GM21717 (cell line): ENCODE data around the gene CYP2C8.
"Not testable (repeated sequence)": the region's sequence is repeated elsewhere in the genome, so short reads cannot be mapped to it uniquely, and the experiment has no call there.

Experiments
- ATAC-seq: cut with Tn5 transposase; IDR thresholded peaks from one replicate; pipeline ENCODE4 v1.9.1; 2021; ENCODE audit warnings: mild to moderate bottlenecking, moderate library complexity; ENCODE audit not compliant: unreplicated experiment

Gene CYP2C8

GRCh38 chr10:95069286-95069685 is at the start of gene CYP2C8:
CYP2C8 (minus strand) TSS chr10:95069497; CDS start chr10:95069402, 95 bp downstream.
- no peak for ATAC-seq

GRCh38 chr10:95116869-95117269 is 47.6 kb upstream of the CYP2C8 start:
- no peak for ATAC-seq

- ATAC-seq, result not testable (repeated sequence)
Measured at GRCh38 chr10:95110823-95111222, 41.5 kb upstream of the CYP2C8 start.

GRCh38 chr10:95097805-95098204 is 28.5 kb upstream of the CYP2C8 start:
- no peak for ATAC-seq

GRCh38 chr10:95096143-95096542 is 26.8 kb upstream of the CYP2C8 start:
- no peak for ATAC-seq

GRCh38 chr10:95079626-95080025 is 10.3 kb upstream of the CYP2C8 start:
- ATAC-seq, result not testable (repeated sequence)

GRCh38 chr10:95077556-95077955 is 8.3 kb upstream of the CYP2C8 start:
- ATAC-seq, result no peak

GRCh38 chr10:95071107-95071660 is 1.9 kb upstream of the CYP2C8 start:
- ATAC-seq, result no peak

GRCh38 chr10:95064125-95064524 is 5.2 kb downstream of the CYP2C8 start:
- not testable (repeated sequence) for ATAC-seq

GRCh38 chr10:95056744-95057363 is 12.4 kb downstream of the CYP2C8 start:
- no peak for ATAC-seq

- no peak for ATAC-seq
Measured at GRCh38 chr10:95049919-95050318, 19.4 kb downstream of the CYP2C8 start.

GRCh38 chr10:95048206-95048605 is 21.1 kb downstream of the CYP2C8 start:
- no peak for ATAC-seq

GRCh38 chr10:95039281-95039680 is 30.0 kb downstream of the CYP2C8 start:
- no peak for ATAC-seq

- ATAC-seq, result no peak
Measured at GRCh38 chr10:95035332-95036295, 33.7 kb downstream of the CYP2C8 start.

GRCh38 chr10:95034401-95034800 is 34.9 kb downstream of the CYP2C8 start:
- ATAC-seq, result no peak

- ATAC-seq, result no peak
Measured at GRCh38 chr10:95031656-95032055, 37.6 kb downstream of the CYP2C8 start.

GRCh38 chr10:95026461-95026860 is 42.8 kb downstream of the CYP2C8 start:
- ATAC-seq, result no peak

GRCh38 chr10:94997741-94998174 is 71.5 kb downstream of the CYP2C8 start:
- ATAC-seq, result no peak

GRCh38 chr10:94992811-94993210 is 76.5 kb downstream of the CYP2C8 start:
- ATAC-seq, result no peak

- no peak for ATAC-seq
Measured at GRCh38 chr10:94991243-94991888, 77.9 kb downstream of the CYP2C8 start.

- ATAC-seq, result no peak
Measured at GRCh38 chr10:94989192-94989591, 80.1 kb downstream of the CYP2C8 start.
